HFFc6 (cell line): Measurements from ENCODE around the gene NUTM2B. TPM values are rescaled to one million over a fixed set of nuclear protein-coding genes. Genes with fewer than 3 reads are reported as not detected.
A peak's percentile ranks its signal among the peaks of the same experiment; 100 is the strongest.
"Not testable (repeated sequence)": the region's sequence is repeated elsewhere in the genome, so short reads cannot be mapped to it uniquely, and the experiment has no call there.

Source experiments
- DNase-seq: peaks from one replicate; pipeline ENCODE4 v3.0.0-alpha.2; 2018
- H3K27ac Mint-ChIP-seq: 2 replicates; pipeline ENCODE4 v1.8.0; 2020; ENCODE audit warnings: mild to moderate bottlenecking, mixed read lengths
- H3K27me3 Mint-ChIP-seq: 2 replicates; pipeline ENCODE4 v1.8.0; 2021; ENCODE audit warnings: mild to moderate bottlenecking, moderate library complexity, mixed read lengths; ENCODE audit not compliant: insufficient read depth
- H3K36me3 Mint-ChIP-seq: 2 replicates; pipeline ENCODE4 v1.8.0; 2021; ENCODE audit warnings: low read depth, mixed read lengths
- H3K4me1 Mint-ChIP-seq: 2 replicates; pipeline ENCODE4 v1.8.0; 2020; ENCODE audit warnings: low read depth, mixed read lengths
- H3K4me3 Mint-ChIP-seq: 2 replicates; pipeline ENCODE4 v1.8.0; 2020; ENCODE audit warnings: mild to moderate bottlenecking, moderate library complexity, mixed read lengths
- H3K9me3 Mint-ChIP-seq: 2 replicates; pipeline ENCODE4 v1.8.0; 2020; ENCODE audit warnings: mild to moderate bottlenecking, mixed read lengths
- CTCF ChIP-seq: fragments of 200-600 bp; sonication (generic); IDR thresholded peaks from 2 replicates; pipeline ENCODE4 v1.5.0; 2021; ENCODE audit warnings: antibody characterized with exemption, mild to moderate bottlenecking
- total RNA-seq, 6 experiments: library from RNA; stranded (reverse); fragmentation: NEBNext Ultra II Directional; extraction: Animal tissue kit (Norgen Biotek cat#: 25700); gene quantifications; 2 replicates in 1 of 6; 3 replicates in 5 of 6; pipeline ENCODE4 v1.2.3, GENCODE V29; 2021

Gene NUTM2B
- total RNA-seq, 6 experiments from 2014 or later: 0.31 to 0.58 (median 0.42) TPM

GRCh38 chr10:79758297-79758993 lies 55.4 kb downstream of the NUTM2B start:
- not testable (repeated sequence) for H3K36me3 Mint-ChIP-seq, DNase-seq, H3K9me3 Mint-ChIP-seq, H3K4me1 Mint-ChIP-seq, H3K27ac Mint-ChIP-seq, H3K27me3 Mint-ChIP-seq, H3K4me3 Mint-ChIP-seq
- peak; percentile 64; the same call in 1 of the 2 replicates for TF ChIP-seq CTCF

Other genes with a start within 250 kb of the NUTM2B start
- under 1 TPM; 0.41 to 0.61 (median 0.48) TPM for gene EIF5AL1, start 190.7 kb upstream of the NUTM2B start, total RNA-seq
- not detected for gene SFTPA2, start 142.8 kb upstream of the NUTM2B start, total RNA-seq
- not detected for gene SFTPA1, start 92.3 kb upstream of the NUTM2B start, total RNA-seq
- not detected for gene NUTM2E, start 123.5 kb downstream of the NUTM2B start, total RNA-seq
- not detected for gene SFTPD, start 245.9 kb downstream of the NUTM2B start, total RNA-seq